HG02981 (cell line): ENCODE results near the gene OR10A3.

Experiments used
- ATAC-seq: cut with Tn5 transposase; IDR thresholded peaks from one replicate; pipeline ENCODE4 v1.9.1; 2021; ENCODE audit warnings: mild to moderate bottlenecking, moderate library complexity; ENCODE audit not compliant: unreplicated experiment

OR10A3 gene, protein sequence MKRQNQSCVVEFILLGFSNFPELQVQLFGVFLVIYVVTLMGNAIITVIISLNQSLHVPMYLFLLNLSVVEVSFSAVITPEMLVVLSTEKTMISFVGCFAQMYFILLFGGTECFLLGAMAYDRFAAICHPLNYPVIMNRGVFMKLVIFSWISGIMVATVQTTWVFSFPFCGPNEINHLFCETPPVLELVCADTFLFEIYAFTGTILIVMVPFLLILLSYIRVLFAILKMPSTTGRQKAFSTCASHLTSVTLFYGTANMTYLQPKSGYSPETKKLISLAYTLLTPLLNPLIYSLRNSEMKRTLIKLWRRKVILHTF

GRCh38 chr11:7941608-7942007, at the start of gene OR10A3:
TSS of gene OR10A3 (minus strand) at chr11:7941708. CDS start at chr11:7939520, 2,188 bp downstream.
- no peak for ATAC-seq

DNA sequence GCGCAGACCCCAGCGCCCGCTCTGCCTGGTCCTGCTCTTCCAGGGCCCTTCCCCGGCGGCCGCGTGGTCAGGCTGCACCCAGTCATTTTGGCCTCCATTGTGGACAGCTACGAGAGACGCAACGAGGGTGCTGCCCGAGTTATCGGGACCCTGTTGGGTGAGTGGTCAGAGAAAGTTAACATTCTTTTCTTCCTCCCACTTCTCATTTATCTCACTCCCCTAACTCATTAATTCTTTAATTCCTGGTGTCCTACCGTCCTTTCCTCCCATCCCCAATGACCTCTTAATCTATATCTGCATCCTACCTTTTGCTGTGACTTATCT, 46.0 kb upstream of the OR10A3 start:
- ATAC-seq = peak; percentile 0

DNA sequence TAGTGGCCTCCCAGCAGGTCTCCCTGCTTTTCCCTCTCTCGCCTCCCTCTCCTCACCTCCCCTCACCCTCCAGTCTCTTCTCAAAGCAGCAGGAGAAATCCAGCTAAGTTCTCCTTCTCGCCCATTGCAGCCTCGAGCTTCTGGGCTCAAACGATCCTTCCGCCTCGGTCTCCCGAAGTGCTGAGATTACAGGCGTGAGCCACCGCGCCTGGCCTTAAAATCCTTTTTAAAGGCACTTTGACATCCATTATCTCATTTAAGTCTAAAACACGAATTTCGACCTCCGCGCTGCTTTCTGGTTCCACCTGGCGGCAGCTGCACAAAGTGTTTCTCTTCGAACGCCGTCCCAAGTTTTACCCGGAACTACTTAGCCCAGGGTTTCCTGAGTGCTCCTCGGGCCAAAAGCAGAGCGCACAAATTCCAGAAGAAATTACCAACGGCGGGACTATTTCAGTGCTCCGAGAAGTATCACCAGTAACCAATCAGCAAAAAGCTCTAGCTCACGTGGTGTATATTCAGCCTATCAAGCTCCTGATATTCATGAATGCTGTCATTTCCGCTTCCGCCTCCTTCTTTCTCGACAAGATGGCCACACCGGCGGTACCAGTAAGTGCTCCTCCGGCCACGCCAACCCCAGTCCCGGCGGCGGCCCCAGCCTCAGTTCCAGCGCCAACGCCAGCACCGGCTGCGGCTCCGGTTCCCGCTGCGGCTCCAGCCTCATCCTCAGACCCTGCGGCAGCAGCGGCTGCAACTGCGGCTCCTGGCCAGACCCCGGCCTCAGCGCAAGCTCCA, 45.5 kb upstream of the OR10A3 start, which contains the start of gene EIF3F:
Gene EIF3F, plus strand, starts transcription at position 570 of the 792 bp plus-strand sequence. Its CDS starts 16 bp downstream, at position 586.
- ATAC-seq = peak; percentile 92

GRCh38 chr11:7983832-7984590, 42.5 kb upstream of the OR10A3 start:
- ATAC-seq = no peak

- peak; percentile 45 for ATAC-seq
Measured at GRCh38 chr11:7982582-7983119, 41.1 kb upstream of the OR10A3 start.

- no peak for ATAC-seq
Measured at GRCh38 chr11:7981619-7982157, 40.2 kb upstream of the OR10A3 start.

DNA sequence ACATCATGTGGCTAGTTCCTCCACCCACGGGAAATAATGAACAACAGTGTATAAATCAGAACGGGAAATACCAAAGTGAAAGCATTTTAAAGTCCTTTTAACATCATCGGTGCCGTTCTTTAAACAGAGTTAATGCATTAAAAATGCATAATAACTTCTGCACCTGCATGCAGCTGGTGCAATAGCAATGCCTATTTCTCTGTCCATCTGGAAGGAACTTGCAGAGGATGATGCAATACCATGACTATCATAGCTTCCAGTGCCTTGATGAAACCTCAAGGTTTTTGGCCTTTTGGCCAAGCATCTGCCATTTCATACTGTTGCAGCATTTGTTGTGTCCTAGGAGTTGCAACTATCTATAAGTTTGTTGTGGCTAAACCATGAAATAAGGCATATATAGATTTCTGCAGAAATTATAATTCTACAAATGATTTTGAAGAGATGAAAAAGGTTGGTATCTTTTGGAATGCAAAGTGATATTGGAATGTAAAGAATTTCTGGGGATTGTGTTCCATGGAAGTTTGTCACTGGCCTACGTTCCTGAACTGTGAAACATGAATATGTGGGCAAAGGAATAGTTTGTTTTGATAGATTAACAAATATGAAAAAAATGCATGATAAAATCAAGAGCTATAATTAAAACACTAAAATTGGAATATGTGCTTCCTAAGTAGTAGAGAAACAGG, 35.9 kb upstream of the OR10A3 start:
- no peak for ATAC-seq

DNA sequence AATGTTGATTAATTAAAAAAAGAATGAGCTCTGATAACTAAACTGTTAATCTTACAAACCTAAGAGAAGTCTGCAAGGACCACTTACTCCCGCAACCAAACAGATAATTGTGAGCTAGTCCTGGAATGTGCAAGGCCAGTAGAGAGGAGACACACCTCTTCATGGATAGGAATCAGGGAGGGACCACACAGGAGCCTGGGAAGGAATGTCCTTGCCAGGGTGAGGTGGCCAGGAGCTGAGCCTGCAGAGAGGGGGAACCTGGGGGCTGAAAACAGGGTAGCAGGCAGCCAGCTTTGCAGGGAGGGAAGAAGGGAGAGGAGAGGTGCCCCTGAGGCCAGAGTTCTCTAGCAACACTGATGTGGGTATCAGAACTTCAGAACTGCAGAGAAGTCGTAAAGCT, 33.2 kb upstream of the OR10A3 start:
- ATAC-seq = no peak

DNA sequence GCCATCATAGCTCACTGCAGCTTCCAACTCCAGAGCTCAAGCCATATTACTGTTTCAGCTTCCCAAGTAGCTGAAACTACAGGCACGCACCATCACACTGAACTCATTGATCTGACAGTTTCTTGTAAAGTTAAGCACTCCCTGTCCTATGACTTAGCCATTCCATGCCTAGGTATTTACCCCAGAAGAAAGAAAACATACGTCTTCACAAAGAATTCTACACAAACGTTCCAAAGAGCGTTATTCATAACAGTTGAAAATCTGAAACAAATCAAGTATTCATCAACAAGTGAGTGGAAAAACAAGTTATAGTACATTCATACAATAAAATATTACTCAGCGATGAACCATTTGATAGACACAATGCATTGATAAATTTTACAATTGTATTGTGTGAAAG, 31.5 kb upstream of the OR10A3 start:
- ATAC-seq = no peak

GRCh38 chr11:7971846-7972245, 30.3 kb upstream of the OR10A3 start:
- ATAC-seq = no peak

DNA sequence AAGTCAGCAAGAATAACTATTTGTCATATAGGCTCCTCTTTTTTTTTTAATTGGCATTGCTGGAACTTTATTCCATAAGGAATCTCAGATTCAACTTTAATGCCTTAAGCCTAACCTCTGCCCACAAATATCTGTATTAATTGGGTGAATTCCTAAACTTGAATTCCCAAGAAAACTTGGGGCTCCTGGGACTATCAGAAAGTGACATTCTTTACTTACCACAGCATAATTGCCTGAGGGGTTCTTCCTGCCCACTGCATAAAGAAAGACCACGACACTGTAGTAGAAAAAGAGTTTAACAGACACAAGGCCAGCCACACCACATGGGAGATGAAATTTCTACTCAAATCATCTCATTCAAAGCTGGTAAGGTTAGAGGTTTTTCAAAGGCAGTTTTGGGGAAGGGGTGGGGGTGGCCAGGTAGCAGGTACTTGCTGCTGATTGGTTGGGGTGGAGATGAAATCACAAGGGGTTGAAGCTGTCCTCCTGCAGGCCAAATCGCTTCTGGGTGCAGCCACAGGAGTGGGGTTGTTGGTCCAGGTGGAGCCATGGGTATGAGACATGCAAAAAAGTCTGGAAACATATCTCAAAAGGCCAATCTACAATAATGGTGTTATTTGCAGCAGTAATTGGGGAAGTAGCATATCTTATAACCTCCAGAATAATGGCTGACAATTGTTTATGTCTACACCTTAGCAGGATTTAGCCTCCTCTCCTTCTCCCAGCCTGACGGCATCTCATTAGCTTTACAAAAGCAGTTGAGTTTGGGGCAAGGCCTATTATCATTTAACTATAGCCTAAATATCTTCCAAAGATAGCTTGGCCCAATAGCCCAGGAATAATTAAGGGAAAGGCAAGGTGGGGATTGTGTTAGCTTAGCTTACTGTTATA, 28.5 kb upstream of the OR10A3 start:
- ATAC-seq = no peak

GRCh38 chr11:7968686-7969085, 27.2 kb upstream of the OR10A3 start:
- no peak for ATAC-seq

DNA sequence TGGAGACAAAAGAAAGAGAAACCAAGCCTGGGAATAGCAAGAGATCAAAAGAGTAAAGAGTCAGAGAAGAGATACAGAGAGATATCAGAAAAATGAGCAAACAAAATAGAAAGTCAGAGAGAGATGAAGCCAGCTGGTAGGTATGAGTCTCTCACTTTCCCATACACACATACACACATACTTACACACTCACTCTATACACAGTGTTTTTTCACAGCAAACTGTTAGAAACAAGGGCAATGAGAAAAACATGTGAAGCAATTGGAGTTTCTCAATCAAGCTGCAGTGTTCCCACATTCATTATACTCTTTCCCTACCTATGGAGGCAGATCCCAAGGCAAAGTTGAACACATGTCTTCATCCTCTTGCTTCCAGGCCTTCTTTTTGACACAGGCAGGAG, 26.3 kb upstream of the OR10A3 start:
- no peak for ATAC-seq

DNA sequence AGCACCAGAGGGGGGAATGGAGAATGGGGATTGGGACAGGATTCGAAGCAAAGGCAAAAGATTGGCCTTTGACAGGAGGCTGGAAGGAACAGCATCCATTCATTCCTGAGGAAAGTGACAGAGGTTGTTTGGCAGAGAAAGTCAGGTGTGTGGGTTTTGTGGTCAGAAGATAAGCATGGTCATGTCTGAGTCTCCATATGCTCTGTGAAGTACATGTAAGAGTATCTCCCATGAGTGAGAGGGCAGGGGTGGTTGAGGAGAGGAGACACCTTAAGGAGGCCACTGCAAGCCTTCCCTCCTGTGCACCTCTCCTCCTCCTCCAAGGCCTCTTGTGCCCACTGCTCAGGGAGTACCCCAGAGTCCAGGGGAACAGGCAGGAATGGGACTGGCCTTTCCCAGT, 25.6 kb upstream of the OR10A3 start:
- ATAC-seq = no peak

DNA sequence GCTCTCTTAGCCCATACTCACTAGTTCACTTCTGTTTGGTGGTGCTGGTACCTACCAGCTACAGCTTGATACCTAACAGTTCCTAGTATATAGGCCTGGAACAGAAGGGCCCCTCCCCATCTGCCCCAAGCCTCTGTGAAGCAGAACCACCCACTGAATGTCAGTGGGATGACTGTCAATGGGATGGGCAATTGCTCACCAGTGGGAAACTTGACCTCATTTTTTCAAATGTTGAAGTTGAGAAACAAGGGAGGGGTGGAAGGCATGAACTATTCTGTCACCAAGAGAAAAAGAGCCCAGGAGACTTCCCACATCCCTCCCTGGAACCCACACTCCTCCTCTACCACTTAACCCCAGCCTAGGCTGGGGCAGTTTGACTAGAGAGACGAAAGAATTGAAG, 23.9 kb upstream of the OR10A3 start, which contains the start of gene NLRP10:
Gene NLRP10, minus strand, starts transcription at position 62 of the 400 bp plus-strand sequence. CDS start 1,952 bp downstream, outside the sequence.
- ATAC-seq = no peak

GRCh38 chr11:7964873-7965272, 23.4 kb upstream of the OR10A3 start:
- no peak for ATAC-seq

- ATAC-seq = no peak
Measured at GRCh38 chr11:7964261-7964660, 22.8 kb upstream of the OR10A3 start.

- ATAC-seq = no peak
Measured at GRCh38 chr11:7955191-7955590, 13.7 kb upstream of the OR10A3 start.

DNA sequence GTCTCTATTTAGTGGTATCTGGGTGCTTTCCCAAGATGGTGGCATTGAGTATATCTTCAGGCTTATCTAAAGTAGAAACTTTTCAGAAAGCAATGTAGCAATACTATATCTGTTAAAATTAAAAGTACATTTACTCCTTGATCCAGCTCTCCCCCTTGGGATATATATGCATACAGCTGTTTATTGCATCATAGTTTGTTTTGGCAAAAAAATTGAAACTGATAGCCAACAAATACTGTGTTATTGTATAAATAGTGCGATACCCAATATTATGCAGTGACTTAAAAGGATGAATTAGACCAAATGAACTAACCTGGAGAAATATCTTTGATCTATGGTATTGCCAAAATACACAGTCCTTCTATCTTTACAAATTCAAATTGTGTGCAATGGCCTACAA, 8.4 kb upstream of the OR10A3 start:
- no peak for ATAC-seq
